Activated naive CD4-positive, alpha-beta T cell treated with anti-CD3 and anti-CD28 coated beads for 36 hours (primary cell): ENCODE measurements around the gene OSBP2. TPM values are rescaled to one million over a fixed set of nuclear protein-coding genes. Genes with fewer than 3 reads are reported as not detected.
"Not testable (repeated sequence)": the region's sequence is repeated elsewhere in the genome, so short reads cannot be mapped to it uniquely, and the experiment has no call there.

ENCODE experiments used
- CTCF ChIA-PET: fragments of 350-600 bp; sonication (Branson Sonifier 250); formaldehyde crosslinking; loops from one replicate; lab custom pipeline; 2021; ENCODE audit warnings: antibody characterized with exemption; lab: Charles Lee
- DNase-seq: peaks from one replicate; pipeline ENCODE4 v3.0.0-alpha.2; 2020
- H3K27ac Mint-ChIP-seq: one replicate; pipeline ENCODE4 v1.8.0; 2021; ENCODE audit warnings: mild to moderate bottlenecking, mixed read lengths
- H3K27me3 Mint-ChIP-seq: one replicate; pipeline ENCODE4 v1.8.0; 2021; ENCODE audit warnings: low read depth, mixed read lengths
- H3K36me3 Mint-ChIP-seq: one replicate; pipeline ENCODE4 v1.8.0; 2021; ENCODE audit warnings: low read depth, mixed read lengths
- H3K4me1 Mint-ChIP-seq: one replicate; pipeline ENCODE4 v1.8.0; 2021; ENCODE audit warnings: low read depth, mixed read lengths
- H3K4me3 Mint-ChIP-seq: one replicate; pipeline ENCODE4 v1.8.0; 2021; ENCODE audit warnings: mild to moderate bottlenecking, moderate library complexity, mixed read lengths
- H3K9me3 Mint-ChIP-seq: one replicate; pipeline ENCODE4 v1.8.0; 2021; ENCODE audit warnings: mixed read lengths
- intact Hi-C: fragments of 100-400 bp; cut with micrococcal nuclease; formaldehyde crosslinking; loops from one replicate; pipeline ENCODE4 v1.15.1; 2023
- total RNA-seq, 2 experiments: library from RNA; stranded (reverse); gene quantifications; one replicate each; pipeline ENCODE4 v1.2.3, GENCODE V29; 2021

The OSBP2 gene
- total RNA-seq, 2 experiments from 2014 or later: 0.81 to 0.89 TPM

GRCh38 chr22:30776476-30776875 is 81.8 kb downstream of the OSBP2 start:
- CTCF ChIA-PET: no interaction called here
- H3K27ac Mint-ChIP-seq: no peak overlapping the region
- H3K27me3 Mint-ChIP-seq: no peaks in the 10 kb centered on the region
- no peaks in the 10 kb centered on the region for H3K4me1 Mint-ChIP-seq
- DNase-seq: no peak
- no peaks in the 10 kb centered on the region for H3K9me3 Mint-ChIP-seq
- intact Hi-C loops: no loop called here
- no peaks in the 10 kb centered on the region for H3K36me3 Mint-ChIP-seq
- no peak overlapping the region for H3K4me3 Mint-ChIP-seq

GRCh38 chr22:30777146-30777545 is 82.5 kb downstream of the OSBP2 start:
- H3K4me3 Mint-ChIP-seq: not testable (repeated sequence)

GRCh38 chr22:30777587-30777986 is 82.9 kb downstream of the OSBP2 start:
- Mint-ChIP-seq H3K9me3 (no peaks in the 10 kb centered on the region), H3K4me3 (no peak overlapping the region), H3K27ac (peak overlapping the region; percentile 60), H3K27me3 (no peaks in the 10 kb centered on the region), H3K36me3 (no peaks in the 10 kb centered on the region), H3K4me1 (no peaks in the 10 kb centered on the region)
- no peak for DNase-seq
- CTCF ChIA-PET: interaction anchor here (0.7 kb wide), 1 partner anchor 65 kb away, joined by 4 read pairs; no protein-coding TSS in a partner anchor
- intact Hi-C loops: no loop called here

More at GRCh38 chr22:30777146-30777545, 82.5 kb downstream of the OSBP2 start:
- DNase-seq, CTCF ChIA-PET, H3K27me3 Mint-ChIP-seq, H3K27ac Mint-ChIP-seq, H3K9me3 Mint-ChIP-seq, H3K4me1 Mint-ChIP-seq, intact Hi-C loops, H3K36me3 Mint-ChIP-seq: not testable (repeated sequence)

- intact Hi-C loops: no loop called here
- no peaks in the 10 kb centered on the region for H3K36me3 Mint-ChIP-seq
- H3K4me3 Mint-ChIP-seq: no peak overlapping the region
- no peaks in the 10 kb centered on the region for H3K9me3 Mint-ChIP-seq
- H3K4me1 Mint-ChIP-seq: no peaks in the 10 kb centered on the region
- no peaks in the 10 kb centered on the region for H3K27me3 Mint-ChIP-seq
- CTCF ChIA-PET: interaction anchor here (0.7 kb wide), 1 partner anchor 64 kb away, joined by 4 read pairs; no protein-coding TSS in a partner anchor
- DNase-seq: no peak
- no peak overlapping the region for H3K27ac Mint-ChIP-seq
Measured at GRCh38 chr22:30778261-30778660, 83.6 kb downstream of the OSBP2 start.

- Mint-ChIP-seq H3K4me1 (no peaks in the 10 kb centered on the region), H3K4me3 (no peak overlapping the region), H3K36me3 (no peaks in the 10 kb centered on the region), H3K9me3 (no peaks in the 10 kb centered on the region), H3K27me3 (no peaks in the 10 kb centered on the region), H3K27ac (no peak overlapping the region)
- DNase-seq: no peak
- intact Hi-C loops: no loop called here
- CTCF ChIA-PET: no interaction called here
Measured at GRCh38 chr22:30780026-30780425, 85.4 kb downstream of the OSBP2 start.

- no peaks in the 10 kb centered on the region for H3K27me3 Mint-ChIP-seq
- no peak for DNase-seq
- no peak overlapping the region for H3K4me3 Mint-ChIP-seq
- intact Hi-C loops: no loop called here
- H3K36me3 Mint-ChIP-seq: no peaks in the 10 kb centered on the region
- CTCF ChIA-PET: no interaction called here
- H3K4me1 Mint-ChIP-seq: no peaks in the 10 kb centered on the region
- no peak overlapping the region for H3K27ac Mint-ChIP-seq
- H3K9me3 Mint-ChIP-seq: no peaks in the 10 kb centered on the region
Measured at GRCh38 chr22:30781271-30781875, 86.7 kb downstream of the OSBP2 start.

GRCh38 chr22:30782613-30783012 is 87.9 kb downstream of the OSBP2 start:
- intact Hi-C loops: no loop called here
- H3K27ac Mint-ChIP-seq: no peak overlapping the region
- no peaks in the 10 kb centered on the region for H3K4me1 Mint-ChIP-seq
- H3K27me3 Mint-ChIP-seq: no peaks in the 10 kb centered on the region
- H3K4me3 Mint-ChIP-seq: no peak overlapping the region
- H3K36me3 Mint-ChIP-seq: no peaks in the 10 kb centered on the region
- H3K9me3 Mint-ChIP-seq: no peaks in the 10 kb centered on the region
- CTCF ChIA-PET: no interaction called here
- no peak for DNase-seq

GRCh38 chr22:30783021-30783420 is 88.3 kb downstream of the OSBP2 start:
- H3K27me3 Mint-ChIP-seq: no peaks in the 10 kb centered on the region
- no peaks in the 10 kb centered on the region for H3K36me3 Mint-ChIP-seq
- H3K4me3 Mint-ChIP-seq: no peak overlapping the region
- intact Hi-C loops: no loop called here
- CTCF ChIA-PET: no interaction called here
- no peaks in the 10 kb centered on the region for H3K9me3 Mint-ChIP-seq
- H3K27ac Mint-ChIP-seq: no peak overlapping the region
- no peak for DNase-seq
- H3K4me1 Mint-ChIP-seq: no peaks in the 10 kb centered on the region

- CTCF ChIA-PET: interaction anchor here (0.6 to 1.6 kb wide), 4 partner anchors 98 to 359 kb away, joined by 3 to 9 read pairs (median 4); no protein-coding TSS in a partner anchor
- H3K27ac Mint-ChIP-seq: no peak overlapping the region
- DNase-seq: no peak
- no peak overlapping the region for H3K4me3 Mint-ChIP-seq
- H3K27me3 Mint-ChIP-seq: no peaks in the 10 kb centered on the region
- H3K9me3 Mint-ChIP-seq: no peaks in the 10 kb centered on the region
- no peaks in the 10 kb centered on the region for H3K4me1 Mint-ChIP-seq
- intact Hi-C loops: no loop called here
- no peaks in the 10 kb centered on the region for H3K36me3 Mint-ChIP-seq
Measured at GRCh38 chr22:30785527-30785926, 90.9 kb downstream of the OSBP2 start.

- CTCF ChIA-PET: no interaction called here
- Mint-ChIP-seq H3K9me3 (no peaks in the 10 kb centered on the region), H3K27me3 (no peaks in the 10 kb centered on the region), H3K27ac (no peak overlapping the region), H3K36me3 (no peaks in the 10 kb centered on the region), H3K4me3 (no peak overlapping the region), H3K4me1 (no peaks in the 10 kb centered on the region)
- intact Hi-C loops: no loop called here
- DNase-seq: no peak
Measured at GRCh38 chr22:30790366-30790765, 95.7 kb downstream of the OSBP2 start.

GRCh38 chr22:30792456-30792855 is 97.8 kb downstream of the OSBP2 start:
- Mint-ChIP-seq H3K27ac (no peak overlapping the region), H3K4me1 (no peaks in the 10 kb centered on the region), H3K9me3 (no peaks in the 10 kb centered on the region), H3K27me3 (no peaks in the 10 kb centered on the region), H3K36me3 (no peaks in the 10 kb centered on the region), H3K4me3 (no peak overlapping the region)
- intact Hi-C loops: no loop called here
- no peak for DNase-seq
- CTCF ChIA-PET: no interaction called here

GRCh38 chr22:30795118-30795517 is 100.4 kb downstream of the OSBP2 start:
- no peaks in the 10 kb centered on the region for H3K36me3 Mint-ChIP-seq
- H3K4me3 Mint-ChIP-seq: no peak overlapping the region
- H3K27me3 Mint-ChIP-seq: peaks cover 10% of the 10 kb centered on the region
- intact Hi-C loops: no loop called here
- H3K4me1 Mint-ChIP-seq: no peaks in the 10 kb centered on the region
- no peak for DNase-seq
- CTCF ChIA-PET: interaction anchor here (0.6 kb wide), 1 partner anchor 196 kb away, joined by 3 read pairs; no protein-coding TSS in a partner anchor
- no peak overlapping the region for H3K27ac Mint-ChIP-seq
- no peaks in the 10 kb centered on the region for H3K9me3 Mint-ChIP-seq

- intact Hi-C loops: no loop called here
- no peaks in the 10 kb centered on the region for H3K36me3 Mint-ChIP-seq
- no peaks in the 10 kb centered on the region for H3K9me3 Mint-ChIP-seq
- CTCF ChIA-PET: interaction anchor here (0.6 kb wide), 1 partner anchor 19 kb away, joined by 3 read pairs; no protein-coding TSS in a partner anchor
- H3K4me1 Mint-ChIP-seq: peaks cover 7% of the 10 kb centered on the region
- no peak overlapping the region for H3K27ac Mint-ChIP-seq
- H3K27me3 Mint-ChIP-seq: peaks cover 44% of the 10 kb centered on the region
- no peak overlapping the region for H3K4me3 Mint-ChIP-seq
- DNase-seq: no peak
Measured at GRCh38 chr22:30801695-30802094, 107.0 kb downstream of the OSBP2 start.
